Cortex of kidney (tissue), 1 donor: ENCODE data around the gene DHDH.
"Not testable (repeated sequence)": the region's sequence is repeated elsewhere in the genome, so short reads cannot be mapped to it uniquely, and the experiment has no call there.

Experiments
- DNase-seq: peaks from one replicate; lab custom pipeline; 2025; lab: John Stamatoyannopoulos, UW

The DHDH gene

GRCh38 chr19:48933382-48933932 lies at the start of gene DHDH:
Gene DHDH, plus strand, starts transcription at chr19:48933699. Its CDS starts 23 bp downstream, at chr19:48933722.
- DNase-seq, result no peak

DNA sequence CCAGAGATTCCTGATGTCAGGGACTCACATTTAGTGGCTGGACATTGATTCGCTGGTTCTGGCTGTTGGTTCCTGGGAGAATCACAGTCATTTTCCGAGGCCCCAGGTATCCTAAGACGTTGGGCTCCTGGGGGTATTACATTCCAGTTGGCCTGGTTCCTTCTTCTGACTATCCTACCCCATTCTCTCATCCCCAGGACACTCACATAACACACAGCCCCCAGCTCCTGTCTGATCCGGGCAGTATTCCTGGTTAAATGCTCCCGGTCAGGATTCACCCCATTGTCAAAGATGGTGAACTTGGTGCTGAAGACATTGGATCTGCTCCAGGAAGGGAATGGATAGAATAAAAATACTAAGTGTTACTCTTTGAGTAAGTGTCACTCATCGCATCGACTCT lies 49.8 kb upstream of the DHDH start:
- DNase-seq, result no peak

- no peak for DNase-seq
These were observed 45.5 kb upstream of the DHDH start for GRCh38 chr19:48887861-48888612.

- DNase-seq, result not testable (repeated sequence)
These were observed 44.0 kb upstream of the DHDH start for GRCh38 chr19:48889496-48889895.

DNA sequence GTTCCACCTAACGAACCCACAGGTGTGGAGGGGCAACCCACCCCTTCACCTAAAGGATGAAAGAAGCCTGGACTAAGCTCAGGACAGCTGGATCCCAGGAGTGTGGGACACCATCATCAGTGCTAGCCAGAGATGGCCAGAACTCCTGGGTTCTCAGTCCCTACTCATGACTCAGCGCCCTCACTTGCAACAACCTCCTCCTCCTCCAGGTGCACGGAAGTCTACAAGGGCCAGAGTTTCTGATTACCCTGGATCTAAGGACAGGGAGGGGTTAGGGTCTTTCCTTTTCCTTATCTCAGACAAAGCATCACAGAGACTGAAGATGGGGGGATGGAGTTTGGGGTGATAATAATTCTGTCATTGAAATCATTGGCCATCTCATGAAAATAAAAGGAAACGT lies 42.9 kb upstream of the DHDH start:
- DNase-seq, result no peak

DNA sequence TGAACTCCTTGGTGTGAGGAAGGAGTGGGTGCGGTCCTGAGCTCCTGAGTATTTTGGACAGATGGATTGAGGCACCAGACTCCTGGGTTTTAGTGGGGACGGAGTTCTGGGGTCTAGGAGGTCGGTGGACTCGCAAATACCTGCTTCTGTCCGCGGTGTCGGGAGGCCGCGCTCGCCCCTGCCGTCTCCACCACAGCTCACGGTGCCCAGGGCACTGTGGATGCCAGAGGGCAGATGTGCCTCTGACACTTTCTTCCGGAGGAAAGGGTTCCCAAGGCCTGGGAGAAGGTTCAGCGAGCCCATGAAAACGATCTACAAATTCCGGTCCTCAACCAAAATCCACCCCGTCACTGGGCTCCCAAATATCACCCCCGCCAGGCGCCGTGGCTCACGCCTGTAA lies 38.3 kb upstream of the DHDH start:
- no peak for DNase-seq

DNA sequence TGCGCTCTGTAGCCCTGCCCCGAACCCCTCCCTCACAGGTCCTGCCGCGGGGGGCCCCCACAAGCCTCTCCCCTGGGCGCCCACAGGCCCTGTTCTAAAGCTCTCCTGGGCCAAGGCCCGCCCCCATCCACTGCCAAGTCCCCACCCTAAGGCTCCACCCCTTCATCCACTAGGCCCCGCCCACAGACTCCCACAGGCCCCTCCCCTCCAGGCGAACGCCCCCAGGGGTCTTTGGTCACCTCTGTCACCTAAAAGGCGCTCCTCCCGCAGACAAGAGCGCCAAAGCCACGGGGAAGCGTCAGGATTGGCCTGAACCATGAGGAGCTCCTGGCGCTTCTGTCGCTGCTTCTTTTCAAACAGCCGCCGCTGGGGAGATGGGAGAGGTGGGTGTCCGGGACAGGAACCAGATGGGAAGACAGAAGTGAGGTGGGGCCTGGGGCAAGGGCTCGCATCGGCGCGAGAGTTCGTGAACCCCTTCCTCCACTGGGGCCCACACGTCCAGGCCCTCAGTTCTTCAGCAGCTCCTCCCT lies 37.2 kb upstream of the DHDH start:
- DNase-seq, result no peak

DNA sequence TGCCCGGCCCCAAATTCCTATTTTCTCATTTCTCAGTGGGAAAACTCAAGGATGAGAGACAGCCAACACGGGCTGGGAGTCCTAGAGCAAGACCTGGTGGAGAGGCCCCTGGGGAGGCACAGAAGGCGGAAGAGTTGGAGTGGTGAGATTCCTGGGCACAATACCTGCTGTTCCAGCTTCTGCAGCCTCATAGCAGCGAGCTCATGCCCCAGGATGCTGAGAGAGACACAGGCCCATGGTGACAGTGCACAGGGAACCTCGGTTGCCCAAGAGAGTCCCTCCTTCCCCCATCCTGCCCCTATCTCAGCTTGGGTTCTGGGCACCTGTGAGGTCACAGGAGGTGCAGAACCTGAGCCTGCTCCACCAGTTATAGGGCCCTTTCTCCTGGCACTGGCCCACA lies 36.3 kb upstream of the DHDH start:
- DNase-seq, result no peak

DNA sequence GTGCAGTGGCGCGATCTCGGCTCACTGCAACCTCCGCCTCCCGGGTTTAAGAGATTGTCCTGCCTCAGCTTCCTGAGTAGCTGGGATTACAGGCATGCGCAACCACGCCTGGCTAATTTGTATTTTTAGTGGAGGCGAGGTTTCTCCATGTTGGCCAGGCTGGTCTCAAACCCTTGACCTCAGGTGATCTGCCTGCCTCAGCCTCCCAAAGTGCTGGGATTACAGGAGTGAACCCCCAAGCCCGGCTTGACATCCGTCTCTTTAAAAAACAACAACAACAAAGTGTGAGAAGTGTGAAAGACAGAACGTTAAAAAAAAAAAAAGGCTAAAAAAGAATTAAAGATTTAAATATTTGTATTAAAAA lies 34.1 kb upstream of the DHDH start:
- DNase-seq, result not testable (repeated sequence)

GRCh38 chr19:48899781-48900476 lies 33.6 kb upstream of the DHDH start, which contains the start of gene NUCB1:
Gene NUCB1, plus strand, starts transcription at chr19:48900312. Its CDS starts 485 bp downstream, at chr19:48900797.
- DNase-seq, result no peak

DNA sequence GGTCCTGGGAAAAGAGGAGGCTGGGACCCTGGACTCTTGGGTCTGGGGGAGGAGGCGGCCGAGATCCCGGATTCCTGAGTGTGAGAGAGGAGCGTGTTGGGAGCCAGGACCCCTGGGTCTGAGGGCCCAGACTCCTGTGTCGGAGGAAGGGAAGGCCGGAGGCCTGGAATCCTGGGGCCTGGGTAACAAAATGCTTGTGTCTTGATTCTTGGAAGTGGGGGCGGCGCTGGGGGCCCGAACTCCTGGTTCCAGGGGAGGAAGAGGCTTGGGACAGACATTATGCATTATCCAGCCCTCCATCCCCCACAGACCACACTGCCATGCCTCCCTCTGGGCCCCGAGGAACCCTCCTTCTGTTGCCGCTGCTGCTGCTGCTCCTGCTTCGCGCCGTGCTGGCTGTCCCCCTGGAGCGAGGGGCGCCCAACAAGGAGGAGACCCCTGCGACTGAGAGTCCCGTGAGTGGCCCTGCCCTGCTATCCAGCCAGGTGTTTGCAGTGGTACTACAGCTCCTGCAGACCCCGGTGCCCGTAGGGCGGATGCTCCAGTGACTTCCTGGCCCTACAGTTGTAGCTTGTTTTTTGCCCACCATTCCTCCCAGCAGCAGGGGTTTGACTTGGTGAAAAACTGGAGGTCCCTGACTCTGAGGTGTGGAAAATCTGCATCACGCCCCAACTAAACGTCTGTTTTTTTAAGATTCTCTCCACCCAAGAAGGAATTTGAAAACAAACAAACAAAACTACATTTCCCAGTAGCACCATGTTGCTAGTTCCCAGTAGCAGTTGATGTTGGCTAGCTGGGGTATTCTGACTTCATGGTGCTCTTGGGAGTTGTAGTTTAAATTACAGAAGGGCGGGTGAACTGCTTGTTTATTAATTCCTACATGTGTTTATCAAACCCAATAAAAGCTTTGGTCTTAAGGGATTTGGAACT lies 32.8 kb upstream of the DHDH start:
- no peak for DNase-seq

GRCh38 chr19:48902291-48902690 lies 31.2 kb upstream of the DHDH start:
- DNase-seq, result not testable (repeated sequence)

- DNase-seq, result not testable (repeated sequence)
These were observed 29.7 kb upstream of the DHDH start for GRCh38 chr19:48903788-48904187.

- no peak for DNase-seq
These were observed 27.8 kb upstream of the DHDH start for GRCh38 chr19:48905664-48906063.

GRCh38 chr19:48906324-48906723 lies 27.2 kb upstream of the DHDH start:
- DNase-seq, result no peak

DNA sequence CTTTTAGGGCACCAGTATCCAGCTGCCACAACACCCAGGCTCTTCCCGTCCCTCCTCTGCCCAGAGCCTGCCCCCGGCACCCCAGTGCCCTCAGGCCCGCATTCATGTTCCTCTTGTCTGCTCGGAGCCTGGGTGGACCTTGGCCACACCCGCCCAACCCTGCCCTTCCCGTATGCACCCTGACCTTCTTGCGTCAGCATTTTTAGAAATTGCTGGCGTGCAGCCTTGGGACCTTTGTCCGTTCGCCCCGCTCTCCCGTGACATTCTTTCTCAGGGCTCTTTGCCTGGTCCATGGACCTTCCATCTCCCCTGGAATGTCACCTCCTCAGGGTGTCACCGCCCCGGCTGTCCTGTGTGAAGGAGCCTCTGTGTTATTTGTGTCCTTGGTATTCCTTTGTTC lies 25.8 kb upstream of the DHDH start:
- DNase-seq, result no peak

GRCh38 chr19:48909424-48910077 lies 23.9 kb upstream of the DHDH start:
- DNase-seq, result not testable (repeated sequence)

DNA sequence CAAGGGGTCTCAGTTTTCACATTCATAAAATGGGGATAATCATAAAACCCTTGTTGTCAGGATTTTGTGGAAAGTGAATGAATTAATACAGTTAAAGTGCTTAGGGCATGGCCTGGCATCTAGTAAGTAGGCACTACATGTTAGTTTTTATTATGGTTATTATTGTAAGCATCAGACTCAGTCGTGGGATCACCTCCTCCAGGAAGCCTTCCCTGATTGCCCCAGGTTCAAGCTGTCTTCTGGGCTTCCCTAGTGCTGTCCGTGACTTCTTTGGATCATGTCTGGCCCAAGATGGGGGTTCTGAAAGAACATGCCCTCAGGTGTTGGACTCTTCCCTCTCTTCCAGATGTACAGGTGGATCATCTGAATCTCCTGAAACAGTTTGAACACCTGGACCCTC lies 22.7 kb upstream of the DHDH start:
- DNase-seq, result no peak

DNA sequence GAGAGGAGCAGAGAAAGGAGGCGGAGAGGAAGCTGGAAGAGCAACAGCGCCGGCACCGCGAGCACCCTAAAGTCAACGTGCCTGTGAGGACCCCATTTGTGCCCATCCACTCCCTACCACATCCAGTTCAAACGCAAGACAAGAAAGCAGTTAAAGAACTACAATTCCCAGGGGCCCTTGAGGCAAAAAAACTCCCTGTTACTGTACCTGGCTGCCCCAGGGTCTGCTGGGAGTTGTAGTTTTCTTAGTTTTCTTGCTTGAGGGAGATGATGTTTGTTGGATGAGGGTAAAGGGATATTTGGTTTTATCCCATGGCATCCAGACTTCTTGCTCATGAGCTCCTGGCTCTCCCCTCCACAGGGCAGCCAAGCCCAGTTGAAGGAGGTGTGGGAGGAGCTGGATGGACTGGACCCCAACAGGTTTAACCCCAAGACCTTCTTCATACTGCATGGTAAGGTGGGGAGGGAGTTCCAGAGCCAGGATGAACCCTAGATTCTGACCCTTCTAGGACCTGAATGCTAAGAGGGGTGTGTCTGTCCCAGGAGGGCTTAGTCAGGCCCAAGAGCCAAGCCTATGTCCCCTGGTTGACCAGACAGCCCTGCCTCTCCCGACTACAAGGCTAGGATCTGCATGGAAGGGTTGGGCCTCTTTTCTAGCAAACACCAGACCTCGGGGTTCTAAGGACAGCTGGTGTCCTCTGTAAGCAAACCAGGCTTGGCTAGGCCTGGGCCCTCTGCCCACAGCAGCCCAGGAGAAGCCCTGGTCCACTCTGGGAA lies 20.2 kb upstream of the DHDH start:
- DNase-seq, result no peak

DNA sequence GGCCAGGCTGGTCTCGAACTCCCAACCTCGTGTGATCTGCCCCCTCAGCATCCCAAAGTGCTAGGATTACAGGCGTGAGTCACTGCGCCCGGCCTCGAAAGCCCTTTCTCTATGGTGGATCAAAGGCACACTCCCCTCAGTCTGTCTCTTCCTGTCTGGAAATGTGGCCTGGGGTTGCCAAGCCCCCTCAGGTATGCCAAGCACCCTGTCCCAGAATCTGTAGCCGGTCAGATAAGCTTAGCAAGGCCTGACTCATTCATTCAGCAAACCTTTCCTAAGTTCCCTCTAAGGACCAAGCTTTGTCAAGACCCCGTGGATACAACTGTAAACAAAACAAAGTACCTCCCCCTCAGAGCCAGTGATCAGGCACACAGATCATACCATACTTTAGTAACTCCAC lies 19.3 kb upstream of the DHDH start:
- no peak for DNase-seq

DNA sequence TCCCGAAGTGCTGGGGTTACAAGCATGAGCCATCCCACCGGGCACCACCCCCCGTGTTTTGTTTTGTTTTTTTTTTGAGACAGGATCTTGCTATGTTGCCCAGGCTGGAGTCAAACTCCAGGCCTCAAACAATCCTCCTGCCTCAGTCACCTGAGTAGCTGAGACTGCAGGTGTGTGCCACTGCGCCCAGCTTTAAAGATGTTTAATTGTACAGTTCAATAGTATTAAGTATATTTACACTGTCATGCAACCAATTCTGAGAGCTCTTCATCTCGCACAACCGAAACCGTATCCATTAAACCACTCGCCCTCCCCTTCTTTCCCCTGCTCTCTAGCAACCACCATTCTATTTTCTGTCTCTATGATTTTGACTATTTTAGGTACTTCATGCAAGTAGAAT lies 17.7 kb upstream of the DHDH start:
- no peak for DNase-seq
